Activated CD8-positive, alpha-beta memory T cell treated with anti-CD3 and anti-CD28 coated beads, Interleukin-2, amount 50 U/mL, for 48 hours (primary cell): ENCODE measurements around the gene CYP3A5.
"Not testable (repeated sequence)": the region's sequence is repeated elsewhere in the genome, so short reads cannot be mapped to it uniquely, and the experiment has no call there.

ENCODE experiments used
- DNase-seq: peaks from one replicate; pipeline ENCODE4 v3.0.0-alpha.2; 2020

Gene CYP3A5

GRCh38 chr7:99637414-99637813 lies 42.4 kb downstream of the CYP3A5 start:
- DNase-seq: not testable (repeated sequence)

GRCh38 chr7:99631295-99632109 lies 48.3 kb downstream of the CYP3A5 start:
- DNase-seq: no peak

GRCh38 chr7:99629643-99630042 lies 50.2 kb downstream of the CYP3A5 start:
- DNase-seq: no peak

- no peak for DNase-seq
Observed at GRCh38 chr7:99628471-99629465, 51.0 kb downstream of the CYP3A5 start.

- DNase-seq: no peak
Observed at GRCh38 chr7:99627513-99627912, 52.3 kb downstream of the CYP3A5 start.

- DNase-seq: no peak
Observed at GRCh38 chr7:99626661-99627060, 53.1 kb downstream of the CYP3A5 start.

- no peak for DNase-seq
Observed at GRCh38 chr7:99625961-99626360, 53.8 kb downstream of the CYP3A5 start.

GRCh38 chr7:99625321-99625720 lies 54.5 kb downstream of the CYP3A5 start:
- DNase-seq: no peak

- peak; percentile 86 for DNase-seq
Observed at GRCh38 chr7:99624484-99624883, 55.3 kb downstream of the CYP3A5 start.

- DNase-seq: peak; percentile 72
Observed at GRCh38 chr7:99623702-99624447, 55.9 kb downstream of the CYP3A5 start.

- peak; percentile 67 for DNase-seq
Observed at GRCh38 chr7:99623091-99623693, 56.6 kb downstream of the CYP3A5 start.

- no peak for DNase-seq
Observed at GRCh38 chr7:99622596-99622995, 57.2 kb downstream of the CYP3A5 start.

- DNase-seq: no peak
Observed at GRCh38 chr7:99621271-99621670, 58.5 kb downstream of the CYP3A5 start.

GRCh38 chr7:99619571-99620130 lies 60.1 kb downstream of the CYP3A5 start:
- no peak for DNase-seq

GRCh38 chr7:99618726-99619125 lies 61.1 kb downstream of the CYP3A5 start:
- peak; percentile 44 for DNase-seq

GRCh38 chr7:99617192-99617781 lies 62.5 kb downstream of the CYP3A5 start:
- DNase-seq: peak; percentile 52

GRCh38 chr7:99616359-99617191 lies 63.2 kb downstream of the CYP3A5 start, which contains the start of gene ZSCAN25:
TSS of gene ZSCAN25 (plus strand) at chr7:99616946. CDS start at chr7:99619607, 2,661 bp downstream.
- DNase-seq: peak; percentile 90

- peak; percentile 52 for DNase-seq
Observed at GRCh38 chr7:99615989-99616358, 63.8 kb downstream of the CYP3A5 start.

GRCh38 chr7:99614495-99614894 lies 65.3 kb downstream of the CYP3A5 start:
- DNase-seq: no peak

GRCh38 chr7:99607548-99607947 lies 72.2 kb downstream of the CYP3A5 start:
- DNase-seq: no peak

GRCh38 chr7:99606531-99606930 lies 73.3 kb downstream of the CYP3A5 start:
- DNase-seq: no peak
